SH-SY5Y (cell line): ENCODE data around the gene TYK2.

Source experiments
- GATA2 ChIP-seq: IDR thresholded peaks from 2 replicates; pipeline ENCODE4 v1.6.1; 2011; ENCODE audit warnings: mild to moderate bottlenecking, low read depth, low read length
- GATA3 ChIP-seq: IDR thresholded peaks from 2 replicates; pipeline ENCODE4 v1.6.1; 2011; ENCODE audit warnings: low read depth, mild to moderate bottlenecking, low read length, moderate library complexity

The TYK2 gene

DNA sequence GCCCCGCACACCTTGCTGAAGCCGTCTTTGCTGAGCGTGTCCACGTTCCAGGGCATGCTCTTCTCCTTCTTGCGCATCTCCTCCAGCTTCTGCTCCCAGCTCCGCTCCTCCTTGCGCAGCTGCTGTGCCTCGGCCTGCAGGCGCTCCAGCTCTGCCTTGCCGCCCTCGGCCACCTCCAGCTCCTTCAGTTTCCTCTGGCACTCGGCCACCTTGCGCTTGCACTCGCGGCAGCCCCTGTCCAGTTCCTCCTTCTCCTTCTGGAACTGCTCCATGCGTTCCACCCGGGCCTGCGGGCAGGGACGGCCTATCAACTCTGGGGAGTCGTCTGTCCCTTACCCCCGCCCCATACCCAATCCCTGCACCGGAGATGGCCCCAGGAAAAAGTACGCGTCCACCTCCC, 15.5 kb upstream of the TYK2 start:
- no peak for TF ChIP-seq GATA3
- no peak for TF ChIP-seq GATA2

DNA sequence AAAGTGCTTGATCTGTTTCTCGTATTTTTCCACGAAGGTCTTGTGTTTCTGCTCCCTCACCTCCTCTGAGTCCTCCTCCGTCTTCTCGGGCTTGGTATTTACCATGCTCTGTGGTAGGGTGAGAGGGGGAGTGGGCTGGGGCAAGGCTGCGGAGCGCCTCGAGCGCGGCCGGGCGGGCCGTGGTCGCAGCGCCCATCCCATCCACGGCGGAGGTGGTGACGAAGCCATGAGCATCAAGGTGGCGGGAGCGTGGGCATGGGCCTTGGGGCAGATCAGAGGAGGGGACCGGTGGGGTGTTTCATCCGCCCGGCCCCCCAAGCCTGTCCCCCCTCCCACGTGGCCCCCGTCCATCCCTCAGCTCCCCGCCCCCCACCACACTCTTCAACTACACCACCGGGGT, 15.1 kb upstream of the TYK2 start:
- TF ChIP-seq GATA2 (no peak), GATA3 (no peak)

DNA sequence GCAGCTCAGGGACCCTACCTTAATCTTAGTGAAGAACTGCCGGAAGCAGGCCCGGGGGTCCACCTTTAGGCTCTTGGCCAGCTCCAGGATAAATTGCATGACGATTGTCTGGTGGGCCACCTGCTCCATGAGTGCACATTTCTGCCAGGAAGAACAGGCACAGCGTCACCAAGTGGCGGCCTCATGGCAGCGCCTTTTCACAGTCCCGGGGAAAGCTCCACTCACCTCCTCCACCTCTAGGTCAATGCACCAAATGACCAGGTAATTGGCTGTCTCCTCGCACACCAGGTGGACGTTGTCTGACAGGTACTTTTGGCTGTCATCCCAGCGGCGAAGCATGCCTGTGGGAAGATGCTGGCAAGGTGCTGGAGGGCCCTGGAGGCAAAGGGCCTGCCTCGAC, 14.6 kb upstream of the TYK2 start:
- no peak for TF ChIP-seq GATA3
- TF ChIP-seq GATA2 = no peak

DNA sequence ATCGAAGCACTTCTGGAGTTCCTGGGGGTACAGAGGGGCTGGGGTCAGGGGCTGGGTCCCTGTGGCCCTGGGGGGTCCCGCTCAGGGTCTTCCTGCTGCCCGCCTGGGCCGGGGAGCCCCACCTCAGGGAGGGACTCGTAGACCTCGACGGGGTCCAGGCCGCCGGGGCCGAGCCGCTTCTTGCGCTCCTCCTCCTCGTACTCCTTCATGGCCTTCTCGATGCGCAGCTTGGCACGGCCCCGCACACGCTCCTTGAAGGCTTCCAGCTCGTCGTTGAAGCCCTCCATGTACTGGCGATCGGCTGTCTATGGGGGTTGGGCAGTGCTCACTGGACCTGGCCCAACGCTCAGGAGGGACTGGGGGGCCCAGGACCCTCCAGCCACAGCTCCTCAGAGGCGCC, 12.8 kb upstream of the TYK2 start:
- no peak for TF ChIP-seq GATA2
- no peak for TF ChIP-seq GATA3

DNA sequence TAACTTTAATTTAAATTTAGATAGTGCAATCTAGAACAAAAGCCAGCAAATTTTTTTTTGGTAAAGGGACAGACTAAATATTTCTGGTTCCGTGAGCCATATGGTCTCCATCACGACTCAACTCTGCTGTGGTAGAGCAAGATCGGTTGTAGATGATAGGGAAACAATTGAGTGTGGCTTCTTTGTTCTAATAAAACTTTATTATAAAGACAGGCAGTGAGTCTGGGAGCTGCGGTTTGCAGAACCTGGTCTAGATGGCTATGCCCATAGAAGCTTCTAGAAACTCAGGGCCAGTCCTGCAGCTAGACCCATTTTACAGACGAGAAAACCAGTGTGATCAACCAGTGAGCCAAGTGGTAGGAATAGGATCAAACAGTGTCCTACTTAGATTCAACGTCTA, 11.7 kb upstream of the TYK2 start:
- TF ChIP-seq GATA2 (no peak), GATA3 (no peak)

DNA sequence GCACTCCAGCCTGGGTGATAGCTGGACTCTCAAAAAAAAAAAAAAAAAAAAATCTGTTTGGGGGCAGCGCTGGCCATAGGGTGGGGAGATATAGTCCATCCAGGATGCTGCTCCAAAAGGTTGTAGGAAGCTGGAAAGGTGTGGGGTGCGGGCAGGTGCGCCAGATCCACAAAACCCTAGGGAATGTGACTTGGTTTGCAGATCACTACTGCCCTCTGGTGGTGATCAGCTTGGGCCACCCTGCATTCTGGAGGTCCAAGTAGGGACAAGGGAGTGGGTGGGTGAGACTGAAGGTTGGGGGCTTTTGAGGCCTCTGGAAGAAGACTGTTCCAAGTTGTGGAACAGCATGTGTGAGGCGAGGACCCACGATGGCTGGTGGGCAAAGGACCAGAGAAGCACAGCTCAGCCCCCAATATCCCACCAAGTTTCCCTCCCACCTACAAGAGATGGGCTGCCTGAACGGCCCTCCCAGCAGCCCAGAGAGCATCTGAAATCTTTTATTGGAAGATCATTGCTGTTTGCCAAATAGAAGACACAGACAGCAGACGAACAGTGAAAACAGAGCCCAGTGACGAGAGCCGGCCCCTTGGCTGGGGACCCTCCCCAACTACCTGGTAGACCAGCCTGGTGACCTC, 10.4 kb upstream of the TYK2 start:
- TF ChIP-seq GATA3 = no peak

DNA sequence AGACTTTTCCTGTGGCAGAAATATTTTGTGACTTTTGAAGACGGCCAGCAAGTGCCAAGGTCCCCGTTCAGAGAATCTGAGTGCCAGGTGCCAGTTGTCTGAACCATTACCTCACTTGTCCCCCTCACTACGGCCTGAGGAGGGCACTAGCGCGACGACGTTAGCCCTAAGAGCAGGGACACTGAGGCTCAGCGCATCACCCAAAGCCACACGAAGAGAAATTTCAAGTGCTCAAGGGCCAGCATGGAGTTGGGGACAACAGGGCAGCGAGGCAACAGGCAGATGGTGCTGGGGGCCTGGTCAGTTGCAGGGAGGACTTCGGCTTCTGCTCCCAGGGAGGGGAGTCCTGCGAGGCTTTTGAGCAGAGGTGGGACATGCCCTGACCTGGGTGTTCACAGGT, 9.5 kb upstream of the TYK2 start:
- TF ChIP-seq GATA3 (no peak), GATA2 (no peak)

DNA sequence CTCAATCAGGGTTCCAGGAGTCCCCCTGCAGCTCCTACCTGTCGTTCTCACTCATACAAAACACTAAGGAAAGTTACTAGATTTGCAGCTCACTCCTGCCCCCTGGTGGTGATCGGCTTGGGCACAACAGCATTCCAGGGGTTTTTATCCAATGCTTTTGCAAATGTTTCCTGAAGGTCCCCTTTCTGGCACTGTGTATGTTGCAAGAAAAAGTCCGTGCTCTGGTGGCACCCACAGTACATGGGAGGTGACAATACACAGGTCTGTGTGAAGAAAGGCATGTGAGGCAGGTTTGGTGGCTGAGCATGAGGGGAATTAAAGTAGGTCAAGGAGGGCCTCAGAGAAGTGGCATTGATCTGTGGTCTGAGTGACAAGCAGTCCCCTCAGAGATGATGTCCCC, 8.6 kb upstream of the TYK2 start:
- TF ChIP-seq GATA2 = no peak
- no peak for TF ChIP-seq GATA3

DNA sequence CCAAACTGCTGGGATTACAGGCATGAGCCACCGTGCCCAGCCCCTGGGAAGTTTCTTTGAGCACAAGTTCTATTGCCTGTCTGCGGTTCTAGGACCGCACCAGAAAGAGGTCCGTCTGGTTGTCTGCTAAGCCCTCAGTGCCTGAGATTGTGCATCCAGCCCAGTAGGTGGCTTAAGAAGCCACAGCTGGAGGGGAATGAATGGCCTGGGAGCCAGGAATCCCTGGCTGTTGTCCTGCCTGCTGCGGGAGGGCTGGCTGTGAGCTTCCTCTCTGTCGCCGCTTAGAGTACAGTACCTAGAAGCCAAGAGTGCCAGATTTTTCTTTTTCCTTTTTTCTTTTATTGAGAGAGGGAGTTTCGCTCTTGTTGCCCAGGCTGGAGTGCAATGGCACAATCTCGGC, 4.2 kb upstream of the TYK2 start:
- TF ChIP-seq GATA2 (no peak), GATA3 (no peak)

DNA sequence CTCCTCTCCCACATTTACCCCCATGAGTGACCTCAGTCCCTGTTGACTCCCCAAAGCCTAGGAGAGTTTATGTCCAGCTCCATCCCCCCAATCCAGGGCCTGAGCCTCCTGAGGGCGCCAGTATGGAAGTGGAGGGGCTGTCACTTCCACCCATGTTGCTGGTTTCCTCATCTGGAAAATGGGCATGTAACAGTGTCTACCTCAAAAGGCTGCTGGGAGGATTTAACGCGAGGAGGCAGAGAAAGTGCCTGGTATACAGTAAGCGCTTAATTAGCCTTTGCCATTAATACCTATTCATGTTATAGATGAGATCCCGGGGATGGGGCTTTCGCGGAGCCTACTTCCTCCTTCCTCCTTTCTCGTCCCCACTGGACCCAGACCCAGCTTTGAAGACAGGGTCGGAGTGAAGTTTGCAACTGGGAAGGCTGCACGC, 476 bp downstream of the TYK2 start:
- TF ChIP-seq GATA3 (no peak), GATA2 (no peak)

DNA sequence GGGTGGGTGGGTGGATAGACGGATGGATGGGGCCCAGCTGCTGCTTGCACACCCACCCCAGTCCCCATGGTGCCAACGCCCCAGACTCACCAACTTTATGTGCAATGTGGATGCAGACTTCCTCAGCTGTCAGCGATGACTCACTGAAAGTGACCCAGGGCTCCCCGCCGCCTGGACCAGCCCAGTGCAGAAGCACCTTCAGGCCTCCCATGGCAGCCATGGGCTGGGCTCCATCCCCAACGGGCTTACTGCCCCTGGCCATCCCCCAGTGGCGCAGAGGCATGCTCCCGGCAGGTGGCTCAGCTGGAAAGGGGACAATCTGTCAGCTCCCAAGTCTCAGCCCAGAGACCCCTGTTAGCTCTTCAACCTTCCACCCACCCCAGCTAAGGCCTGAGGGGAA, 2.2 kb downstream of the TYK2 start:
- TF ChIP-seq GATA3 (no peak), GATA2 (no peak)

DNA sequence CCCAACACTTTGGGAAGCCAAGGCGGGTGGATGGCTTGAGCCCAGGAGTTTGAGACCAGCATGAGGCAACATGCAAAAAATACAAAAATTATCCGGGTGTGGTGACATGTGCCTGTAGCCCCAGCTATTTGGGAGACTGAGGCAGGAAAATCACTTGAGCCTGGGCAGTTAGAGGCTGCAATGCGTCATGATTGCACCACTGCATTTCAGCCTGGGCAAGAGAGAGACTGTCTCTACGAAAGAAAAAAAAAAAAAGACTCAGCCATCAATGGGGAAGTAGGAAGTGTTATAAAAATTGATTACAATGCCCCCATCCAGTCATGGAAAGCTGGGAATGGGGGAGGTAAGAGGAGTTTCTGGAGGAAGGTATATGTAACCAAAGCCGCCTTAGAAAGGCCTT, 5.4 kb downstream of the TYK2 start:
- TF ChIP-seq GATA3 (no peak), GATA2 (no peak)

DNA sequence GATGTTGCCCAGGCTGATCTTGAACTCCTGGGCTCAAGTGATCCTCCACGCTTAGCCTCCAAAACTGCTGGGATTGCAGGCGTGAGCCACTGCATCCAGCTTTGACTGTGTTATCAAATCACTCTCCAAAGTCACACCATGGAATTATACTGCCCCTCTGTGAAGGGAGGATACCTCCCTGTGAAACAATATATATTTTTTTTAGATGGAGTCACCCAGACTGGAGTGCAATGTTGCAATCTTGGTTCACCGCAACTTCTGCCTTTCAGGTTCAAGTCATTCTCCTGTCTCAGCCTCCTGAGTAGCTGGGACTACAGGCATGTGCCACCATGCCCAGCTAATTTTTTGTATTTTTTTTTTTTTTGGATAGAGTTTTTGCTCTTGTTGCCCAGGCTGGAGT, 7.7 kb downstream of the TYK2 start:
- no peak for TF ChIP-seq GATA2
- no peak for TF ChIP-seq GATA3

DNA sequence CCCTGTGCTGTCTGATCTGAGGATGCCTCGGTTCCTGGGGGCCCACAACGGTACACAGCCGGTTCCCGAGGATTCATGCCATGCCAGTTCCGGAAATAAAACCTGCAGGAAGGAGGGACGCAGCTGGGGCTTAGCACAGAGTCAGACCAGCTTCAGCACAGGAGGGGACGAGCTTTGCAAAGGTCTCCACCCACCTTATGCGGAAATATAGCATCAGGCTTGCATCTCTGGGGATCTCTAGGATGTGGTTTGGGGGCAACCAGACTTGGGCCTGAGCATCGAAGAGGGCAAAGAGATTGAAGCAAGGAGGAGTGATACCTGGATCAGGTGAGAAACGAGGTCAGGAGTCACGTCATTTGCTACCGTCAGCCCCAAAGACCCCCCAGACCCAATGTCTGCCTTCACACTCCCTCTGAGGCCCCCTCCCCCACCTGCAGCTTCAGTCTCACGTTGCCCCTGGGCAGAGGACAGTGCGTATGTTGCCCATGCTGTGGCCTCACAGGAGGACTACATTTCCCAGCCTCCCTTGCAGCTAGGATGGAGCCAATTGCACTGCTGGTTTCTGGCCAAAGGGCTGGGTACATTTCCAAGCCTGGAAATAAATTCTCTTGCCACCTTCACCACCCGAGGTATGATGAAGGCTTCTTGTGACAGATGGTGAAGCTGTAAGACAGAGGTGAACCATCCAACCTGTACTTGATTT, 12.1 kb downstream of the TYK2 start:
- TF ChIP-seq GATA3 = no peak
- TF ChIP-seq GATA2 = no peak

DNA sequence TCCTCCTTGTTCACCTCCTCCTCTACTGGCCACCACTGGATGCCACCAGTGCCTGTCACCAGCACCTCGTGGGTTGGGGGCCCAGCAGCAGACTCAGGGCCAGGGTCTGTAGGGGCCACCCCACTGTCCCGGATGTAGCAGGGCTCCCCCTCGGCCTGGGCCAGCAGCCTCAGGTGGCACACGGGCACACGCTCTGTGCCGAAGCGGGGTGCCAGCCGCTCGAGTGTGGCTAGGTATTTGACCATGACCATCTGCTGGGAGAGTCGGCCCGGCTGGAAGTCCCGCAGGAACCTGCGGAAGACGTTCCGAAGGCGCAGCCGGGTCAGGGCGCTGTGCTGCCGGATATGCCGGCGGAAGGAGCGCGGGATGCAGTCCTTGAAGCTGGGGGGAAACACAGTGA, 14.9 kb downstream of the TYK2 start:
- TF ChIP-seq GATA2 = no peak
- no peak for TF ChIP-seq GATA3
